Activated T-helper 17 cell treated with anti-CD3 and anti-CD28 coated beads, Interleukin-2, amount 50 U/mL, for 72 hours (primary cell): ENCODE measurements around the gene OR2AE1. TPM values are rescaled to one million over a fixed set of nuclear protein-coding genes. Genes with fewer than 3 reads are reported as not detected.

Experiments
- ATAC-seq: fragments of 150-1000 bp; cut with Tn5 transposase; replicated peaks from 2 replicates; pipeline ENCODE4 v1.10.0; 2021; ENCODE audit warnings: mild to moderate bottlenecking, moderate library complexity
- H3K27ac Mint-ChIP-seq: one replicate; pipeline ENCODE4 v1.8.0; 2022; ENCODE audit warnings: mixed read lengths
- H3K27me3 Mint-ChIP-seq: one replicate; pipeline ENCODE4 v1.8.0; 2022; ENCODE audit warnings: mixed read lengths
- H3K36me3 Mint-ChIP-seq: one replicate; pipeline ENCODE4 v1.8.0; 2022; ENCODE audit warnings: low read depth, mild to moderate bottlenecking, mixed read lengths
- H3K4me1 Mint-ChIP-seq: one replicate; pipeline ENCODE4 v1.8.0; 2022; ENCODE audit warnings: mixed read lengths
- H3K4me3 Mint-ChIP-seq: one replicate; pipeline ENCODE4 v1.8.0; 2022; ENCODE audit warnings: mild to moderate bottlenecking, mixed read lengths
- H3K9me3 Mint-ChIP-seq: one replicate; pipeline ENCODE4 v1.8.0; 2022; ENCODE audit warnings: mixed read lengths
- total RNA-seq, 2 donors: library from RNA; stranded (reverse); gene quantifications; one replicate each; pipeline ENCODE4 v1.2.3, GENCODE V29; 2022

Gene OR2AE1
- total RNA-seq, 2 donors from 2014 or later: 0.39 to 0.82 TPM

DNA sequence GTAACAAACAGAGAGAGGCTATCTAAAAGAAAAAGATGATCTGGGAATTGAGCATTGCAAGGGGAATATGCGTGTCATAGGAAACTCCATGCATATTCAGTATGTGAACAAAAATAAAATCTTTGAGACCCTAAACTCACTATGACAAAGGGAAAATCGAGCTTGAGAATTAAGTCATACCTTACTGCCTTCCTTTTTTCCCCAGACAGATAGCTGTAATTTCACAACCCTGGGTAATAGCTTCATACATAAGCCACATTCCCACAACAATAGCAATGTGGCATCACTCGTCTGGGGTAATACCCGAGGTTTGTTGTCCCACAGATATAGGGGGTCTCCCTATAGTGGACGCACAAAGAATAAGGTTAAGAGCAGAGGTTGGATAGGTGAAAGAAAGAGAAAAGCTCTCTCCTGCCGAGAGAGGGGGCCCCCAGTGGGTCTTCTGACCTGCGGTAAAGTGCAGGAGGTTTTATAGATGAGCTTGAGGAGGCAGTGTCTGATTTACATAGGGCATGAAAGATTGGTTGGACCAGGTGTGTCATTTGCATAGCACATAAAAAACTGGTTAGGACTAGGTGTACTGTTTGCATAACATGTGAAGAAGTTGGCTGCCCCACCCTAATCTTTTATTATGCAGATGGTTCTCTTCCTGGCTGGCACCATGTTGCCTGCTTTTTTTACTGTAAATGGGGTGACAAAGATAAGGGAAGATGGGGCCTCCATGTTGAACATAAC lies 37.4 kb downstream of the OR2AE1 start:
- no peaks in the 10 kb centered on the region for H3K36me3 Mint-ChIP-seq
- H3K9me3 Mint-ChIP-seq: no peaks in the 10 kb centered on the region
- no peaks in the 10 kb centered on the region for H3K27me3 Mint-ChIP-seq
- peaks cover 4% of the 10 kb centered on the region for H3K4me1 Mint-ChIP-seq
- H3K4me3 Mint-ChIP-seq: no peak overlapping the region
- H3K27ac Mint-ChIP-seq: no peak overlapping the region
- ATAC-seq: no peak

DNA sequence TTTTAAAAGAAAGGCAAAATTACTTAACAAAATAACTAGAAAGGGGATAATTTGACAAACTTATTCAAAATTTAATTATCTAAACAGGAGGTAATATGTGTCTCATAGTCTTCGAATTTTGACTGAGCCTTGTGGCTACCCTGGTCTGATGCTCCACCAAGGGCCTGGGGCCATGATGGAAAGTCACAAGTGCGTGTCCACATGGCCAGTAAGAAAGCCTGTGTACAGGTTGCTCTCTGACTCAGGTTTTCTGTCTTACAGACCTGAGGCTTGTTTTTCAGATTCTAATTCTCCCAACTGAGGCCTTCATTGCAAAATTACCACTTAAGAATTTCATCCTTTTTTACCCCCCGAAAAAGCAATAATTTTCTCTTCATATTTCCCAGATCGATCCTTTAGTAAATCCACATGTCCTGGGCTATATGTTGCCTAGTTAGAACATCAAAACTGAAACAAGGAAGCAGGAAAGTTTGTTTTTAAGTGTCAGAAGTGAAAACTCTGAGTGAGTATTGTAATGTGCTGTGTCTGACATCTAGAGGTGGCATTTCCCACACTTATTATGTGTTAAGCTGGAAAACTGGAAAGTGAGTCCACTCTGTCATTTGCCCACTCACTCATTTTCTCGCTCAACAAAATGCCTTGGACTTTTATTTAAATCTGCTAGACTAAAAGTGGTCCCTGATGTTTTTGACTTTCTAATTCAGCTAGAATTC lies 39.0 kb downstream of the OR2AE1 start:
- Mint-ChIP-seq H3K27me3 (peaks cover 10% of the 10 kb centered on the region), H3K36me3 (no peaks in the 10 kb centered on the region), H3K9me3 (no peaks in the 10 kb centered on the region), H3K4me1 (peaks cover 4% of the 10 kb centered on the region), H3K27ac (peak overlapping the region; percentile 23), H3K4me3 (no peak overlapping the region)
- ATAC-seq: peak; percentile 65

DNA sequence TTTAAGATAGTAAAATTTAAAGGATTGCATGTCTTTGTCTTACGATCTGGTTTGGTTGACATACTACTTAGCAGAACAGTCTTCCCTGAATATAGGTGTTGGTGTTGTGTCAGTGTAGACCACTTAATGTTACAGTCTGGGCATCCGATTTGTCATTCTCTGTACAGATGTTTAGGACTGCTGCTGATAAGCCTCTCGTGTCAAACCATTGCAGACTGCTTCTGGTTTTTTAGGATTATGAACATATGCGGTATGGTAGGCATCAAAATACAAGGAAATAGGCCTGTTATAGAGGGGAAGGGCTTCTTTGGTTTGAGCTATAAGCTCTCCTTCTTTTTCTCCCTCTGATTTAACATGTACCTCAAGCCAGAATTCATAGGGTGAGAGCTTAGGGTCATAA lies 41.6 kb downstream of the OR2AE1 start:
- Mint-ChIP-seq H3K4me3 (no peak overlapping the region), H3K27ac (no peak overlapping the region), H3K36me3 (no peaks in the 10 kb centered on the region), H3K9me3 (no peaks in the 10 kb centered on the region), H3K4me1 (peaks cover 4% of the 10 kb centered on the region), H3K27me3 (peaks cover 12% of the 10 kb centered on the region)
- no peak for ATAC-seq

DNA sequence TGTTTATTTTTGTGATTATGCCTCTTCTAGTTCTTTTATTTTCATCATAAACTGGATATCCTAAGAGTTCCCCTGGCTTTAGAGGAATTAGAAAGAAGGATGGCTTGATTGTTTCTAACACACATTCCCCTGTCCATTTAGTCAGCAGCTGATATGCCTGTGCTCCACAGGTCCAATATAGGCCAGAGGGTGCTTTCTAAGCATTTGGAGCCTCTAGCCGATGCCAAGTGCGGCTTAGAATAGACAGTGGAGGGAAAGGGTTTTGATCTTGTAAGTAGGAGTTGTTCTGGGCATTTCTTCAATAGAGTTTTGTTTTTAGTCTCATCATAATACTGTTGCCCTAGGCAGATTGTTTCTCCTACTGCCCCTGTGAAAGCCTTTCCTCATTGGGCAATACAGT lies 42.5 kb downstream of the OR2AE1 start:
- Mint-ChIP-seq H3K4me1 (peaks cover 4% of the 10 kb centered on the region), H3K36me3 (no peaks in the 10 kb centered on the region), H3K4me3 (no peak overlapping the region), H3K27me3 (peaks cover 12% of the 10 kb centered on the region), H3K27ac (no peak overlapping the region), H3K9me3 (no peaks in the 10 kb centered on the region)
- ATAC-seq: no peak

DNA sequence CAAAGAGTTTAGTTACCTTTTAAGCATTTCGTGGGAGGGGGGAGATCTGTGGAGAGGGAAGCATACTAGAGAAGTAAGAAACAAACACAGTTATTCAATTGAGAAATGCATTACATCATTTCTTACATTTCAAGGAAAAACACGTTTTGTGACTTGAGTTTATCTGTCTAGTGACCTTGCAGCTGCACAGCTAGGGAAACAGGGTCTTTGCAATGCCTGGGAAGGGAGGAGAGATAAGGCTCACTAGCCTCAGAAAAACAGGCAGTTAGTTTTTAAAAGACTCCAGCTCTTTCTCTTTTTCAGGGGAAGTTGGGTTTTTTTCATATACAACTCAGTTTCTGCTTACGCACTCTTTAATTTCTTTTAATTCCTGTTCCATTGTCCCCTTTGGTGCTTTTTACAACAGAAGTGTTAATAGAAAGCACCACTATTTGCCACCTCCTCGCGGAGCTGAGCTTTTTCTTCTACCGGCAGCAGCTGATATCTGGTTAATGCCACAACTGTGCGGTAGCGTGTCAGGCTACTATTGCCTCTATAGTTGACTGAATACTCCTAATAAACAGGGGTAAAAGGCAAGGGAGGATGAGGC lies 43.5 kb downstream of the OR2AE1 start:
- Mint-ChIP-seq H3K27ac (no peak overlapping the region), H3K36me3 (no peaks in the 10 kb centered on the region), H3K4me1 (peaks cover 4% of the 10 kb centered on the region), H3K4me3 (no peak overlapping the region), H3K27me3 (peaks cover 12% of the 10 kb centered on the region), H3K9me3 (no peaks in the 10 kb centered on the region)
- ATAC-seq: no peak

DNA sequence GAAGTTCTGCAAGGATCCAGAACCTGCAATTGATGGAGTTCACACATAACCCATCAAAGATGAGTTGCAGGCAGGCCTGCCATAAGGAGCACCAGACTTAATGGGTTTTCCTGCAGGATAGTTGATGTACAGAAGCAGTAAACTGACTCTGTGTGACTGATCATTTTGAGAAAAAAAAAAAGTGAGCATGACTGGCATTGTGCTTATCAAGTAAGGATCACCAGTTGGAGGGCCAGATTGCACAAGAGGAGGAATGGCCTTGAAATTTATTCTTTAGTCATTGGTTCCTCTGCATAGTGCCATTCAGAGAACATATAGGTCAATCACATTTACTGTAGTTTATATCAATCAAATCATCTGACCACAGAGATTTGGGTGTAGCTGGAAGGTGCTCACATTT lies 45.2 kb downstream of the OR2AE1 start:
- Mint-ChIP-seq H3K27me3 (peaks cover 16% of the 10 kb centered on the region), H3K4me3 (no peak overlapping the region), H3K9me3 (no peaks in the 10 kb centered on the region), H3K36me3 (no peaks in the 10 kb centered on the region), H3K27ac (no peak overlapping the region), H3K4me1 (no peaks in the 10 kb centered on the region)
- no peak for ATAC-seq

DNA sequence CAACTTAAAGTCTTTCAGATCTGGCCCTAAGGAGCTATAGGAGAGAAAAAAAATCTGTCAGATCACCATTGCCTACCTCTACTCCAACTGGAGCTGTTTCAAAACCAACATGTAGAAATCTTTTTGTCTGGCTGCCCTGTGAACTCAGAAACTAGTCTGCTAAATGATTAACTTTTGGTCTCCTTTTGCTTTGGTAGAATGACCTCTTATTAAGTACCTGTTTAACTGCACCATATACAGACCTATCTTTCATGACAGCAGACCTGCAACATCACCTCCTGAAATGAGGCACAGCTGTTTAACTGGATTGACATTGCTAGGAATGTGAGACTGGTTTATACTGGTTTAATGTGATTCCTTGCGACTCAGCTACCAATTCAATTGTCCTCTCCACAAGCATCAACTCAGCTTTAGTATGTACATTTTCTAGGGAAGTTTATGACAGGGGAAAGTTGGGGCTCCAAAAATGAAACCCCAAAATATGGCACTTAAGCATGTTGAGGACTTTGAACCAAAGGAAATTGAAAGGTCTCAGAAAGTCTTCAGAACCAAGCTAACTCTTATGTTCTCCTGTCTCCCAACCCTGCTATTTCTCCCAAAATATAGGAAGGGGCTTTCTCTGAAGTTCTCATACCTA lies 47.2 kb downstream of the OR2AE1 start:
- no peaks in the 10 kb centered on the region for H3K4me1 Mint-ChIP-seq
- ATAC-seq: no peak
- H3K9me3 Mint-ChIP-seq: no peaks in the 10 kb centered on the region
- no peaks in the 10 kb centered on the region for H3K36me3 Mint-ChIP-seq
- no peak overlapping the region for H3K4me3 Mint-ChIP-seq
- H3K27ac Mint-ChIP-seq: no peak overlapping the region
- H3K27me3 Mint-ChIP-seq: peaks cover 16% of the 10 kb centered on the region

DNA sequence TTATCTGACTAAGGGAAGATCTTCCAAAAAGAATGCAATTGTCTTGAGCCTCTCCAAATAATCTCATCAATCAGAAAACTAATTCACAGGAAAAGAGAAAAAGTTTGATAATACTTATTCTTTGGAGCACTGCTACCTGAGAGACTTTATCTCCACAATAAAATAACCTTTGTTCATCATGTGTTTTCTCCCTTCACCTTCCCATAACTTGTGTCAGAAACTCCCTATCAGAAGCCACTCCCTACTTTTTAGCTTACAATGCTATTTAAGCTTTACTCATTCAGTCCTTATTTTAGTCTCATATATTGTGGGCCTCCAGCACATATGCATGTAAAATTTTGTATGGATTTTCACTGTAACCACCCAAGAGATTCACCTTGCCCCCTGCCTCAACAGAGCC lies 48.0 kb downstream of the OR2AE1 start:
- Mint-ChIP-seq H3K27me3 (peaks cover 11% of the 10 kb centered on the region), H3K27ac (no peak overlapping the region), H3K9me3 (no peaks in the 10 kb centered on the region), H3K4me1 (no peaks in the 10 kb centered on the region), H3K36me3 (no peaks in the 10 kb centered on the region), H3K4me3 (no peak overlapping the region)
- no peak for ATAC-seq

DNA sequence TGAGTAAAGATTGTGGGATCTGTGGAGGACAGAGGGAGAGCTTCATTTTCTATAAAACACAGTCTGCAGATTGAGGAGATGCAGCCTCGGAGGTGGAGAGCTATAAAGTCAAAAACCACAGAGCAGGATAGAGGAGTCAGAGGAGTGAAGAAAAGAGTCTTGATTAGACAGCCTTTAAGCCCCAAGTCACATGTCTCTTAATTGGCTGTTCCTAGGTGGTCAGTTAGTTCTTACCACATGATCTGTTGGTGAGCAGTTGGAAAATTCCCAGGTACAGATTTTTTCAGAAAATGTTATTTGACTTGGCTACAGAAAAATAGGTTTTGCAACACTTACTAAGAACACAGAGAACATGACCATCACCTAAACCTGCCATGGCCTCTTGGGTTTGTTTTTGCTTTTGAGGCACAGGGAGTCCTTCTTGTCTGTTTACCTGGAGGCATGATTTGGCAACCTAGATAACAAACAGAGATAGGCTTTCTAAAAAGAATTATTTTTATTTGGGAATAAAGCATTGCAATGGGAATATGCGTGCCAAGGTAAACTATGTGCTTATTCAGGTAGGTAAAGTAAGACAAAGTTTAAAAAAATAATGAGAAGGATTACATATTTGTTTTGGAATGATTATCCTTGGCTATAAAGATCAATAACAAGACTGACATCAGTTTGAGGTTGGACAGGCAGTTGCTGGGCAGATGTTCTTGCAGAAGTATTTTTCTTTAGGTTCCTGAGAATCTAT lies 49.6 kb downstream of the OR2AE1 start:
- no peaks in the 10 kb centered on the region for H3K4me1 Mint-ChIP-seq
- H3K4me3 Mint-ChIP-seq: no peak overlapping the region
- H3K27ac Mint-ChIP-seq: no peak overlapping the region
- ATAC-seq: no peak
- H3K36me3 Mint-ChIP-seq: no peaks in the 10 kb centered on the region
- H3K9me3 Mint-ChIP-seq: no peaks in the 10 kb centered on the region
- peaks cover 3% of the 10 kb centered on the region for H3K27me3 Mint-ChIP-seq

Other genes starting within 250 kb of the OR2AE1 start
- under 1 TPM in 1 of 2 donors, not detected in 1; 0.15 TPM for gene CYP3A5, start 197.0 kb downstream of the OR2AE1 start, total RNA-seq
- not detected for gene CYP3A7, start 141.8 kb downstream of the OR2AE1 start, total RNA-seq
- not detected for gene CYP3A4, start 92.8 kb downstream of the OR2AE1 start, total RNA-seq
- gene CYP3A43, start 49.0 kb downstream of the OR2AE1 start, total RNA-seq: under 1 TPM in 1 of 2 donors, not detected in 1; 0.87 TPM
- 10 to 100 TPM; 27.2 to 29.9 TPM for gene TRIM4, start 42.5 kb upstream of the OR2AE1 start, total RNA-seq
- not detected for gene GJC3, start 52.6 kb upstream of the OR2AE1 start, total RNA-seq
- under 1 TPM; 0.19 to 0.43 TPM for gene AZGP1, start 99.0 kb upstream of the OR2AE1 start, total RNA-seq
- gene ZKSCAN1, start 138.6 kb upstream of the OR2AE1 start, total RNA-seq: 10 to 100 TPM; 42.2 to 74.6 TPM
- gene ZSCAN21, start 172.7 kb upstream of the OR2AE1 start, total RNA-seq: 1 to 10 TPM; 3.7 to 6.5 TPM
- 10 to 100 TPM; 16.9 to 17.1 TPM for gene ZNF3, start 204.7 kb upstream of the OR2AE1 start, total RNA-seq
- 100 to 1,000 TPM in 1 of 2 donors, 10 to 100 TPM in 1; 79.1 to 108 TPM for gene COPS6, start 211.9 kb upstream of the OR2AE1 start, total RNA-seq
- gene MCM7, start 224.4 kb upstream of the OR2AE1 start, total RNA-seq: 100 to 1,000 TPM; 205 to 388 TPM
- 10 to 100 TPM in 1 of 2 donors, 1 to 10 TPM in 1; 8.2 to 12.7 TPM for gene AP4M1, start 224.6 kb upstream of the OR2AE1 start, total RNA-seq
- 10 to 100 TPM; 29.6 to 55.0 TPM for gene TAF6, start 242.3 kb upstream of the OR2AE1 start, total RNA-seq
- gene CNPY4, start 242.6 kb upstream of the OR2AE1 start, total RNA-seq: 10 to 100 TPM; 15.0 to 21.6 TPM
- gene MBLAC1, start 249.9 kb upstream of the OR2AE1 start, total RNA-seq: 1 to 10 TPM; 3.8 to 4.2 TPM